Measurements from ENCODE around the gene CDK5R1. TPM values are rescaled to one million over a fixed set of nuclear protein-coding genes. Genes with fewer than 3 reads are reported as not detected.

The CDK5R1 gene
- total RNA-seq, 1 experiment from 2014 or later: 9.9 TPM

- no peak for TF ChIP-seq ARID4B (CRISPR knock-in tag; IDR thresholded peaks at IDR 0.05; ENCODE audit: borderline replicate concordance)
- ATAC-seq (no peak), DNase-seq (ENCODE audit: low spot score) (no peak)
- peaks cover 34% of the 10 kb centered on the region for H3K27me3 Mint-ChIP-seq (ENCODE audit: low read depth)
- ChIA-PET POLR2A (no interaction called here), CTCF (no interaction called here)
- peaks cover 10% of the 10 kb centered on the region for H3K36me3 Mint-ChIP-seq
- peaks cover 17% of the 10 kb centered on the region for H3K4me1 Mint-ChIP-seq
- no peak overlapping the region for H3K4me3 Mint-ChIP-seq
- H3K9me3 Mint-ChIP-seq: peaks cover 13% of the 10 kb centered on the region
- H3K27ac Mint-ChIP-seq: no peak overlapping the region
Measured at GRCh38 chr17:32441886-32442285, 44.9 kb upstream of the CDK5R1 start.

- Mint-ChIP-seq H3K36me3 (peaks cover 23% of the 10 kb centered on the region), H3K9me3 (peaks cover 13% of the 10 kb centered on the region), H3K4me3 (peak overlapping the region; percentile 95), H3K27ac (no peak overlapping the region), H3K27me3 (ENCODE audit: low read depth) (peaks cover 29% of the 10 kb centered on the region), H3K4me1 (peaks cover 19% of the 10 kb centered on the region)
- TF ChIP-seq ZNF263 (CRISPR knock-in tag; IDR thresholded peaks at IDR 0.05; ENCODE audit: low read depth): no peak
- TF ChIP-seq RELA (CRISPR knock-in tag; IDR thresholded peaks at IDR 0.05; ENCODE audit: borderline replicate concordance): no peak
- TF ChIP-seq CREM (CRISPR knock-in tag; IDR thresholded peaks at IDR 0.05): no peak
- no peak for TF ChIP-seq SOX15 (CRISPR knock-in tag; IDR thresholded peaks at IDR 0.05)
- TF ChIP-seq ZNF121 (CRISPR knock-in tag; IDR thresholded peaks at IDR 0.05): peak; percentile 95
- no peak for TF ChIP-seq ZNF317 (CRISPR knock-in tag; IDR thresholded peaks at IDR 0.05; ENCODE audit: borderline replicate concordance, low read depth)
- TF ChIP-seq ATF2 (CRISPR knock-in tag; IDR thresholded peaks at IDR 0.05; ENCODE audit: borderline replicate concordance, low read depth): no peak
- TF ChIP-seq CTCF (IDR thresholded peaks at IDR 0.05): 0 out of 2 replicates have a peak, but pooled peaks have one; percentile 91
- TF ChIP-seq ZNF512 (CRISPR knock-in tag; IDR thresholded peaks at IDR 0.05; ENCODE audit: borderline replicate concordance): no peak
- TF ChIP-seq GTF2I (CRISPR knock-in tag; conservative IDR thresholded peaks at IDR 0.05): 0 out of 2 replicates have a peak, but pooled peaks have one; percentile 36
- TF ChIP-seq TEAD1 (CRISPR knock-in tag; IDR thresholded peaks at IDR 0.05): no peak
- ChIA-PET POLR2A (interaction anchor here (0.9 to 1.7 kb wide), 5 partner anchors 9 to 216 kb away, joined by 3 to 8 read pairs (median 3); partner anchors contain the start of gene CDK5R1), CTCF (interaction anchor here (0.5 to 2.5 kb wide), 66 partner anchors 10 to 543 kb away, joined by 3 to 41 read pairs (median 4); partner anchors contain the start of genes CDK5R1, LRRC37B, RHOT1 and UTP6)
- ATAC-seq (no peak), DNase-seq (ENCODE audit: low spot score) (no peak)
Measured at GRCh38 chr17:32443827-32444300, 42.9 kb upstream of the CDK5R1 start.
